Skeletal muscle tissue (tissue), 4 donors: ENCODE measurements around the gene FAM153A. TPM values are rescaled to one million over a fixed set of nuclear protein-coding genes. Genes with fewer than 3 reads are reported as not detected.
"Not testable (repeated sequence)": the region's sequence is repeated elsewhere in the genome, so short reads cannot be mapped to it uniquely, and the experiment has no call there.

Source experiments
- H3K27ac ChIP-seq: one replicate; pipeline ENCODE4 v1.7.0; 2013; ENCODE audit warnings: mild to moderate bottlenecking, low read depth, low read length, inconsistent platforms
- H3K27me3 ChIP-seq, 3 donors: one replicate each; pipeline ENCODE4 v1.7.0; 2013; ENCODE audit warnings: low read length in 3 of 3; ENCODE audit not compliant: control insufficient read depth in 3 of 3, insufficient read depth in 3 of 3
- H3K36me3 ChIP-seq, 3 donors: one replicate each; pipeline ENCODE4 v1.7.0; 2013; ENCODE audit warnings: low read length in 3 of 3; ENCODE audit not compliant: control insufficient read depth in 3 of 3, insufficient read depth in 3 of 3
- H3K4me1 ChIP-seq, 3 donors: one replicate each; pipeline ENCODE4 v1.7.0; 2013; ENCODE audit warnings: low read length in 3 of 3, mild to moderate bottlenecking in 3 of 3; ENCODE audit not compliant: control insufficient read depth in 3 of 3, insufficient read depth in 3 of 3
- H3K4me3 ChIP-seq, 3 donors: one replicate each; pipeline ENCODE4 v1.7.0; 2013; ENCODE audit warnings: low read length in 3 of 3
- H3K9ac ChIP-seq, 3 donors: one replicate each; pipeline ENCODE4 v1.7.0; 2013; ENCODE audit warnings: low read length in 3 of 3, mild to moderate bottlenecking in 3 of 3, moderate library complexity in 2 of 3, low read depth in 1 of 3
- H3K9me3 ChIP-seq, 3 donors: one replicate each; pipeline ENCODE4 v1.7.0; 2013; ENCODE audit warnings: low read length in 3 of 3; ENCODE audit not compliant: control insufficient read depth in 3 of 3
- total RNA-seq: library from RNA; depleted of rRNA; stranded (reverse); fragments of >200 nt; gene quantifications from one replicate; pipeline ENCODE4 v1.2.3, GENCODE V29; 2014
- donor health status: Osteomylitis.

The FAM153A gene
- total RNA-seq, 1 donor from 2014 or later, result not detected

DNA sequence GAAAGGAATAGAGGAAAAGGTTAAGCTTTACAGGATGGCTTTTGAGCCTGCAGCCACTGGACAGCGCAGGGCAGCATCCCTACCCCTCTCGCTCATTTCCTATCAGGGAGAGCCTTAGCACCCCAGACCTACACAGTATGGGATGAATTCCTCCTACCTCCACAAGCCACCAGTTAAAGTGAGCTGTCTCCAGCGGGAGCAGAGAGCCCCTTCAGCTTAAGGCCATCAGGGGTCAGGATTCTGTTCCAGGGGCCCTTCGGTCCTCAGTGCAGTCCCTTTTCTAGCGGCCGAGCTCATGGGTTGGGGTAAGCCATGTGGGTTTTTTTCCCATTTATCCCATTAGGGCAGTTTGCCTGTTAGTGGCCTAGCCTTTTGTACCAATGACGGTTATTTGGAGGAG is 89.7 kb downstream of the FAM153A start:
- not testable (repeated sequence) for H3K9me3 ChIP-seq

DNA sequence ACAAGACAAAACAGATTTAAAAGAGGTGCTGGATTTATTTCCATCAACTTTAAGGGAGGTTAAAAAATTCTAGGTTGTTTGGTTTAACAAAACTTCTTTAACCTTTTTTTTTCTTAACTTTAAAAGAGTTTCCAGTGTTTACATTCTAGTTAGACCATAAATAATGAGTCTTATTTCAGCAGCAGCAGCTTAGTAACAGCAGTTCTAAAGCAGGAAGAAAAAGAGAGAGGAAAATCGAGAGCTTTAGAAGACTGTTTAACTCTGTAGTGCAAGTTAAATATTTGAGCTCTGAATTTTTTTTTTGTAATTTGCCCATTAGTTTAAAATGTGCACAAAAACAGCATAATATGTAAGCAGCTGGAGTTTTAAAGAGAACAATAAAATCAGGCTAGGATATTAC is 90.2 kb downstream of the FAM153A start:
- not testable (repeated sequence) for H3K4me1 ChIP-seq, H3K27ac ChIP-seq, H3K9ac ChIP-seq, H3K4me3 ChIP-seq, H3K36me3 ChIP-seq, H3K9me3 ChIP-seq, H3K27me3 ChIP-seq

More for the DNA sequence above, 89.7 kb downstream of the FAM153A start:
- H3K36me3 ChIP-seq, H3K27me3 ChIP-seq, H3K4me3 ChIP-seq, H3K27ac ChIP-seq, H3K9ac ChIP-seq, H3K4me1 ChIP-seq: not testable (repeated sequence)

DNA sequence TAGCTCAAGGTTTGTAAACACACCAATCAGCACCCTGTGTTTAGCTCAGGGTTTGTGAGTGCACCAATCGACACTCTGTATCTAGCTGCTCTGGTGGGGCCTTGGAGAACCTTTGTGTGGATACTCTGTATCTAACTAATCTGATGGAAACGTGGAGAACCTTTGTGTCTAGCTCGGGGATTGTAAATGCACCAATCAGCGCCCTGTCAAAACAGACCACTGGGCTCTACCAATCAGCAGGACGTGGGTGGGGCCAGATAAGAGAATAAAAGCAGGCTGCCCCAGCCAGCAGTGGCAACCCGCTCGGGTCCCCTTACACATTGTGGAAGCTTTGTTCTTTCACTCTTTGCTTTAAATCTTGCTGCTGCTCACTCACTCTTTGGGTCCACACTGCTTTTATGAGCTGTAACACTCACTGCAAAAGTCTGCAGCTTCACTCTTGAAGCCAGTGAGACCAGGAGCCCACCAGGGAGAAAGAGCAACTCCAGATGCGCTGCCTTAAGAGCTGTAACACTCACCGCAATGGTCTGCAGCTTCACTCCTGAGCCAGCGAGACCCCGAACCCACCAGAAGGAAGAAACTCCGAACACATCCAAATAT is 93.6 kb downstream of the FAM153A start:
- H3K4me1 ChIP-seq, H3K36me3 ChIP-seq, H3K9me3 ChIP-seq, H3K4me3 ChIP-seq, H3K9ac ChIP-seq, H3K27me3 ChIP-seq, H3K27ac ChIP-seq: not testable (repeated sequence)

DNA sequence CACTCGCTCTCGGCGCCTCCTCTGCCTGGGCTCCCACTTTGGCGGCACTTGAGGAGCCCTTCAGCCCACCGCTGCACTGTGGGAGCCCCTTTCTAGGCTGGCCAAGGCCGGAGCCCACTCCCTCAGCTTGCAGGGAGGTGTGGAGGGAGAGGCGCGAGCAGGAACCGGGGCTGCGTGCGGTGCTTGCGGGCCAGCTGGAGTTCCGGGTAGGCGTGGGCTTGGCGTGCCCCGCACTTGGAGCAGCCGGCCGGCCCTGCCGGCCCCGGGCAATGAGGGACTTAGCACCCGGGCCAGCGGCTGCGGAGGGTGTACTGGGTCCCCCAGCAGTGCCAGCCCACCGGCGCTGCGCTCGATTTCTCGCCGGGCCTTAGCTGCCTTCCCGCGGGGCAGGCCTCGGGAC is 94.6 kb downstream of the FAM153A start:
- H3K4me1 ChIP-seq, H3K27ac ChIP-seq, H3K4me3 ChIP-seq, H3K9me3 ChIP-seq, H3K36me3 ChIP-seq, H3K9ac ChIP-seq, H3K27me3 ChIP-seq: not testable (repeated sequence)

DNA sequence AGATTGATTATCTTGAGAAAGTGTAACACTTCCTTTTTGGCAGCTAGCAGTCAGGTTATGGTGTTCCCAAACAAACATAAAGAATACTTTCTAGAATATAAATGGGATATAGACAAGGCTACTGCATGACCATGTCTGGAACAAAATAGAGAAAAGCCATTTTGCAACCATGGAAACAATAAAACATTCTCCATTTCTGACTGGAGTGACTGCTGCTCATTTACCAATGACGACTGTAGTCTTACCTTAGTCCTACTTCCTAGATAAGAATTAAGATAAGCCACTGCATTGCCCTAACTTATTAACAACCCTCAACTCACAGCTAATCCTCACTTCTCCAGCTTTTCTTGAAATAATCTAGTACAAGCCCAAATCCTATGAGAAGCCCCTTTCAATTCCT is 100.8 kb downstream of the FAM153A start:
- not testable (repeated sequence) for H3K27me3 ChIP-seq, H3K4me3 ChIP-seq, H3K27ac ChIP-seq, H3K9ac ChIP-seq, H3K36me3 ChIP-seq, H3K9me3 ChIP-seq, H3K4me1 ChIP-seq

Other genes starting within 250 kb of the FAM153A start
- gene FAM193B, start 228.3 kb downstream of the FAM153A start, total RNA-seq, result 11.0 TPM
- gene TMED9, start 190.7 kb downstream of the FAM153A start, total RNA-seq, result 37.6 TPM
- 12.0 TPM for gene B4GALT7, start 182.8 kb downstream of the FAM153A start, total RNA-seq
- gene PROP1, start 213.3 kb upstream of the FAM153A start, total RNA-seq, result not detected